Vagina (tissue), 2 donors: ENCODE measurements around the gene ZBTB20. TPM values are rescaled to one million over a fixed set of nuclear protein-coding genes. Genes with fewer than 3 reads are reported as not detected.

Experiments
- DNase-seq, 2 donors: peaks; one replicate each; pipeline ENCODE4 v3.0.0-alpha.2; 2017; ENCODE audit errors: extremely low spot score in 2 of 2
- H3K27ac ChIP-seq: fragments of 200-600 bp; sonication (generic); one replicate; pipeline ENCODE4 v1.5.1; 2019
- H3K27me3 ChIP-seq: fragments of 200-600 bp; sonication (generic); one replicate; pipeline ENCODE4 v1.5.1; 2019
- H3K36me3 ChIP-seq, 2 donors: fragments of 200-600 bp; sonication (generic); one replicate each; pipeline ENCODE4 v1.5.1; 2017 to 2019
- H3K4me1 ChIP-seq: fragments of 200-600 bp; sonication (generic); one replicate; pipeline ENCODE4 v1.5.1; 2019
- H3K4me3 ChIP-seq, 2 donors: fragments of 200-600 bp; sonication (generic); 1 replicate in 1 of 2; 2 replicates in 1 of 2; pipeline ENCODE4 v1.5.1; 2016 to 2019
- H3K9me3 ChIP-seq: fragments of 200-600 bp; sonication (generic); one replicate; pipeline ENCODE4 v1.5.1; 2019
- POLR2A ChIP-seq, 2 donors: fragments of 450-650 bp; IDR thresholded peaks; one replicate each; pipeline ENCODE4 v1.6.1; 2017; ENCODE audit warnings: antibody characterized with exemption in 2 of 2, mild to moderate bottlenecking in 2 of 2, moderate library complexity in 2 of 2
- POLR2AphosphoS5 ChIP-seq, 2 donors: sonication (generic); formaldehyde crosslinking; IDR thresholded peaks; one replicate each; pipeline ENCODE4 v1.9.0; 2017; ENCODE audit warnings: antibody characterized with exemption in 2 of 2, mild to moderate bottlenecking in 2 of 2, low read depth in 1 of 2; ENCODE audit not compliant: insufficient read depth in 1 of 2
- intact Hi-C: fragments of 100-400 bp; cut with DNase I; formaldehyde crosslinking; loops from one replicate; pipeline ENCODE4 v1.15.1; 2023
- total RNA-seq: library from RNA; depleted of rRNA; stranded (reverse); fragments of >200 nt; gene quantifications from one replicate; pipeline ENCODE4 v1.2.3, GENCODE V29; 2016
- TF ChIP-seq, protein P1 (sequence below), 3 experiments: fragments of 450-650 bp in 2 of 3; fragments of 200-600 bp in 1 of 3; sonication (generic) in 1 of 3; IDR thresholded peaks; one replicate each; pipeline ENCODE4 v1.5.1; 2017 to 2019; ENCODE audit warnings: antibody characterized with exemption in 3 of 3, mild to moderate bottlenecking in 2 of 3, moderate library complexity in 2 of 3

Gene ZBTB20
- total RNA-seq, 1 donor from 2014 or later: 64.8 TPM

DNA sequence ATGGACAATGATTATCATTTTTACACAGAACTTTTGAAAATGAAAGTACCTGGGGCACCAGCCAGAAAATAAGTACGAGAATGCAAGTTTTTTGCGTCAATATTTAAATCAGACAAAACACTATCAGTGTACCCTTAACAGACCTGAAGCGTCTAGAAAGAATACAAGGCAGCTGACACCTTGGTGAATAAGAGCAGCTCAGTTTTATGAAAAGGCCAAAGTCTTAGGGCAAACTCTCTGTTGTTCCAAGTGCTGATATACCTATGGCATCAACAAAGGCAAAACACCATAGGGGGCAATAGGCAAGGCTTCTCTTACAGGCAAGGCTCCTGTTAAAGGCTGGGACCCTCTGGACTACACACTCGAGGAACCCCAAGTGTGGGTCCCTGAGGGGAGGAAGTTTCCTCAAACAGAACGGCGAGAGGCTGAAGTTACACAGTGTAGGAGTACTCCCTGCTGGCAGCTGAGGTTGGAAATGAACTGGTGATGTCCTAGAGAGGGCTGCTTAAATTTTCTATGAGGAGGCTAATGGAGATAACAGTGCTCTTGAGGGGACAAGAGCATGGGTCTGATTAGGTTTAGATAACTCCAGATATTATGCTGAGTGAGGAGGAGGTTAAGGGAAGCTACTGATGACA lies 562.2 kb downstream of the ZBTB20 start:
- no peaks in the 10 kb centered on the region for H3K36me3 ChIP-seq
- no peak overlapping the region for H3K27ac ChIP-seq
- TF ChIP-seq, protein P1, sequence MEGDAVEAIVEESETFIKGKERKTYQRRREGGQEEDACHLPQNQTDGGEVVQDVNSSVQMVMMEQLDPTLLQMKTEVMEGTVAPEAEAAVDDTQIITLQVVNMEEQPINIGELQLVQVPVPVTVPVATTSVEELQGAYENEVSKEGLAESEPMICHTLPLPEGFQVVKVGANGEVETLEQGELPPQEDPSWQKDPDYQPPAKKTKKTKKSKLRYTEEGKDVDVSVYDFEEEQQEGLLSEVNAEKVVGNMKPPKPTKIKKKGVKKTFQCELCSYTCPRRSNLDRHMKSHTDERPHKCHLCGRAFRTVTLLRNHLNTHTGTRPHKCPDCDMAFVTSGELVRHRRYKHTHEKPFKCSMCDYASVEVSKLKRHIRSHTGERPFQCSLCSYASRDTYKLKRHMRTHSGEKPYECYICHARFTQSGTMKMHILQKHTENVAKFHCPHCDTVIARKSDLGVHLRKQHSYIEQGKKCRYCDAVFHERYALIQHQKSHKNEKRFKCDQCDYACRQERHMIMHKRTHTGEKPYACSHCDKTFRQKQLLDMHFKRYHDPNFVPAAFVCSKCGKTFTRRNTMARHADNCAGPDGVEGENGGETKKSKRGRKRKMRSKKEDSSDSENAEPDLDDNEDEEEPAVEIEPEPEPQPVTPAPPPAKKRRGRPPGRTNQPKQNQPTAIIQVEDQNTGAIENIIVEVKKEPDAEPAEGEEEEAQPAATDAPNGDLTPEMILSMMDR (IDR thresholded peaks at IDR 0.05): no peak
- TF ChIP-seq POLR2A (IDR thresholded peaks at IDR 0.05) (no peak), POLR2AphosphoS5 (IDR thresholded peaks at IDR 0.05; ENCODE audit: insufficient read depth in 1 of 2, low read depth in 1 of 2) (no peak)
- H3K4me1 ChIP-seq: peaks cover 12% of the 10 kb centered on the region
- no peaks in the 10 kb centered on the region for H3K9me3 ChIP-seq
- DNase-seq: no peak
- no peak overlapping the region for H3K4me3 ChIP-seq
- intact Hi-C loops: no loop called here
- H3K27me3 ChIP-seq: no peaks in the 10 kb centered on the region

- DNase-seq: no peak
- TF ChIP-seq POLR2AphosphoS5 (IDR thresholded peaks at IDR 0.05; ENCODE audit: insufficient read depth in 1 of 2, low read depth in 1 of 2) (no peak), POLR2A (IDR thresholded peaks at IDR 0.05) (no peak)
- TF ChIP-seq, protein P1 (IDR thresholded peaks at IDR 0.05): no peak
- H3K4me3 ChIP-seq: no peak overlapping the region
- no peaks in the 10 kb centered on the region for H3K27me3 ChIP-seq
- no peaks in the 10 kb centered on the region for H3K9me3 ChIP-seq
- peaks cover 12% of the 10 kb centered on the region for H3K4me1 ChIP-seq
- intact Hi-C loops: no loop called here
- H3K27ac ChIP-seq: no peak overlapping the region
- no peaks in the 10 kb centered on the region for H3K36me3 ChIP-seq
These were observed 564.2 kb downstream of the ZBTB20 start for GRCh38 chr3:114582929-114583328.

DNA sequence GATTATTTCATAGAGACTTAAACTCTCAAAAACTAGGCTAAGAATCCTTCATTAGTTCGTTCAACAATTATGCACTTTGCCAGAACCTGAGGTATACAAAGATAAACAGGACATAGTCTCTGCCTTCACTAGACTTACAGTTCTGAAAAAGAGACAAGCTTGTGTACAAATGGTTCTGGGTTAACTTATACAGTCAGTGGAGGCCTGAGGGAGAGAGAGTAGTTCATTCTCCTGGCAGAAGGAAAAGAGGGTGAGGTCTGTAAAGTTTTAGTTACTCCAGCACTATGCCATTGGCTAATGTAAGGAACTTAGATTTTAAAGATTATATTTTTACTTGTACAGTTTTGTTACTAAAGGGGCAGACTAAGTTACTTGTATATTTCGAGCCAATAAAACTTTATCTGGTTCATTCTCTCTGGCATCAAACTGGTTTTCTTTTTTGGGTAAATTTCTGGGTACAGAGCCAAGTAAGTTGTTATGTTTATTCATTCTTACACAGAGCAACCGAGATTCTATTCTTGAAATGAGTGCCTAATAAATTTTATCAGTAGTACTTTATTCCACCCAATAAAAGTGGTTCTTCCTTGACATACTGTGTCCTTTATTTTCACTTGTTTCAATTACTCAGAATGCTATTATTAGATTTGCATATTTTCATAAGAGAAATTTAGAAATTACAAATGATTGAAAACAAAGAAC lies 574.6 kb downstream of the ZBTB20 start:
- Histone ChIP-seq H3K9me3 (no peaks in the 10 kb centered on the region), H3K36me3 (no peaks in the 10 kb centered on the region), H3K4me3 (no peak overlapping the region), H3K27ac (no peak overlapping the region), H3K4me1 (peaks cover 19% of the 10 kb centered on the region), H3K27me3 (no peaks in the 10 kb centered on the region)
- intact Hi-C loops: no loop called here
- TF ChIP-seq POLR2A (IDR thresholded peaks at IDR 0.05) (no peak), POLR2AphosphoS5 (IDR thresholded peaks at IDR 0.05; ENCODE audit: insufficient read depth in 1 of 2, low read depth in 1 of 2) (no peak)
- TF ChIP-seq, protein P1 (IDR thresholded peaks at IDR 0.05): no peak
- no peak for DNase-seq

- no peak overlapping the region for H3K4me3 ChIP-seq
- intact Hi-C loops: no loop called here
These were observed 575.7 kb downstream of the ZBTB20 start for GRCh38 chr3:114571363-114571762.

More at GRCh38 chr3:114571363-114571762, 575.7 kb downstream of the ZBTB20 start:
- TF ChIP-seq, protein P1 (IDR thresholded peaks at IDR 0.05): no peak
- Histone ChIP-seq H3K4me1 (peaks cover 30% of the 10 kb centered on the region), H3K36me3 (no peaks in the 10 kb centered on the region), H3K9me3 (no peaks in the 10 kb centered on the region), H3K27ac (no peak overlapping the region), H3K27me3 (no peaks in the 10 kb centered on the region)
- DNase-seq: no peak
